Esophagus squamous epithelium (tissue), 4 donors: ENCODE measurements around the gene DIS3.

ENCODE experiments used
- CTCF ChIP-seq, 6 experiments: fragments of 450-650 bp in 4 of 6; fragments of 200-600 bp in 2 of 6; sonication (generic) in 2 of 6; IDR thresholded peaks; one replicate each; pipeline ENCODE4 v1.5.1; 2016 to 2019; ENCODE audit warnings: antibody characterized with exemption in 6 of 6, mild to moderate bottlenecking in 4 of 6, moderate library complexity in 4 of 6
- POLR2A ChIP-seq, 4 donors: fragments of 450-650 bp; IDR thresholded peaks; one replicate each; pipeline ENCODE4 v1.6.1; 2017; ENCODE audit warnings: antibody characterized with exemption in 4 of 4, mild to moderate bottlenecking in 4 of 4, moderate library complexity in 3 of 4

GRCh38 chr13:72798817-72799216 lies 17.1 kb upstream of the DIS3 start:
- TF ChIP-seq CTCF (IDR thresholded peaks at IDR 0.05), result no peak
- TF ChIP-seq POLR2A (IDR thresholded peaks at IDR 0.05), result no peak
